Fibroblast of lung (primary cell): ENCODE measurements around the gene B3GAT3.

Experiments used
- CTCF ChIP-seq, 2 donors: IDR thresholded peaks in 1 of 2; conservative IDR thresholded peaks in 1 of 2; 1 replicate in 1 of 2; 2 replicates in 1 of 2; pipeline ENCODE4 v1.5.1; 2011 to 2012; ENCODE audit warnings: low read length in 2 of 2, control low read depth in 1 of 2, inconsistent platforms in 1 of 2, low read depth in 1 of 2, mild to moderate bottlenecking in 1 of 2
- EZH2 ChIP-seq: IDR thresholded peaks from 2 replicates; pipeline ENCODE4 v1.5.1; 2012; ENCODE audit warnings: low read length, control low read depth, mild to moderate bottlenecking; ENCODE audit errors: missing control alignments

DNA sequence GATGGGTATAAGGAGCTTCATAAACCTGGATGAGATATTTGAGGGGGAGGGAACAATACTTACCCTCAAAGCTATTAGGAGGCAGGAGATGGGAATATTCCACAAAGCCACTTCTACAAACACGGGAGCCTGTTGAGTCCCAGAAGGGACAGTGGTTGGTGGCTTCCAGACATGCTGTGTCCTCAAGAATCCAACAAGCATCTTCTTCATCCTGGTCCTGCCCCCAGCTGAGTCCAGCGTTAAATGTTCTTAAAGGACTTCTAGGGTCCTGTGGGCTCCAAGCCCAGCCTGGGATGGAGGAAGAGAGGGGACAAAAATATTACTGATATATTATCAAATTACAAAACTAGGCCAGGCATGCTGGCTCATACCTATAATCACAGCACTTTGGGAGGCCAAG lies 45.7 kb upstream of the B3GAT3 start:
- TF ChIP-seq CTCF (conservative IDR thresholded peaks at IDR 0.05 in 1 of 2, IDR thresholded peaks at IDR 0.05 in 1 of 2; ENCODE audit: low read depth in 1 of 2, low read length in 2 of 2) (no peak), EZH2 (no peak)
